Stimulated activated naive CD8-positive, alpha-beta T cell treated with anti-CD3 and anti-CD28 coated beads, Interleukin-15, amount 100 ng/mL, for 72 hours (primary cell): ENCODE measurements around the gene DENND11.
"Not testable (repeated sequence)": the region's sequence is repeated elsewhere in the genome, so short reads cannot be mapped to it uniquely, and the experiment has no call there.

Source experiments
- ATAC-seq: fragments of 150-1000 bp; cut with Tn5 transposase; 2 replicates; pipeline ENCODE4 v1.10.0; 2021; ENCODE audit warnings: mild to moderate bottlenecking, moderate library complexity
- DNase-seq, 2 donors: peaks; one replicate each; pipeline ENCODE4 v3.0.0; 2021 to 2022
- H3K27ac Mint-ChIP-seq, 2 donors: one replicate each; pipeline ENCODE4 v1.8.0; 2022; ENCODE audit warnings: mild to moderate bottlenecking in 2 of 2, mixed read lengths in 2 of 2, moderate library complexity in 2 of 2
- H3K27me3 Mint-ChIP-seq: one replicate; pipeline ENCODE4 v1.8.0; 2022; ENCODE audit warnings: mixed read lengths
- H3K4me1 Mint-ChIP-seq: one replicate; pipeline ENCODE4 v1.8.0; 2022; ENCODE audit warnings: mild to moderate bottlenecking, mixed read lengths
- H3K4me3 Mint-ChIP-seq, 2 donors: one replicate each; pipeline ENCODE4 v1.8.0; 2022; ENCODE audit warnings: mild to moderate bottlenecking in 2 of 2, mixed read lengths in 2 of 2, moderate library complexity in 1 of 2
- H3K9me3 Mint-ChIP-seq, 2 donors: one replicate each; pipeline ENCODE4 v1.8.0; 2022; ENCODE audit warnings: mixed read lengths in 2 of 2

Gene DENND11

DNA sequence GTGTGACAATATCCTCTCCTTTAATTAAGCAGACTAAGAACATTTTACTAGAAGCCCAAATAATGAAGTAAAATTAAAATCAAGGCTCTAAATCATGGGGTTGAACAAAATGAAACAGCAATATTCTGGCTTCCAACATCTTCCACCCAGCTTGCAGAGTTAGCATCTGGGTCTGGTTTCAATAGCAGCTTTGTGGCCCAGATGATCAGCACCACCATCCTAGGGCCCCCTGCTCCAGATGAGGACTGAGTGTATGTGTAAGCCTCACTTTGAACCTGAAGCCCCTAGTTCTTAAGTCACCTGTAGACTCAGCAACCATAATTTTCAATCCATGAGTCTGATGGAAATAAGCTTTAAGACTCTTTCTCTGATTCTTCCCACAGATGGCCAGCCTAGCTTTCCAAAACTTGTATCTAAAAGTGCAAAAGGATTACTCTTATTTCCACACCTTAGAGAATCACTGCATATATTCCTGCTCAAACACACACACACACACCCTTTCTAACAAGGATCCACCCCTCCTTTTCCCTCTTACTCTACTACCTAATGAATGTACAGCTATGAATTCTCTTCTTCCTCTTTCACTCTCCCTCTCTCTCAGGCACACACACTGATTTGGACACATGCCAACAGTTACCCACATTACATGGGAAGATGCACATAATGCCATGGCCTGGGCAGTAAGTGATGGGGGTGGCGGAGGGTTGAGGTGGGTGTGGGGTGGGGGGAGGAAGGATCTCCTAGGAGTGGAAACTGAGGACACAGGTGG is 3.5 kb downstream of the DENND11 start:
- Mint-ChIP-seq H3K27me3 (peaks cover 5% of the 10 kb centered on the region), H3K4me1 (peaks cover 73% of the 10 kb centered on the region), H3K27ac (peak overlapping the region in 1 of 2 donors; percentile 51), H3K9me3 (no peaks in the 10 kb centered on the region), H3K4me3 (peak overlapping the region; percentile 11 to 34)
- ATAC-seq (no peak), DNase-seq (no peak)

DNA sequence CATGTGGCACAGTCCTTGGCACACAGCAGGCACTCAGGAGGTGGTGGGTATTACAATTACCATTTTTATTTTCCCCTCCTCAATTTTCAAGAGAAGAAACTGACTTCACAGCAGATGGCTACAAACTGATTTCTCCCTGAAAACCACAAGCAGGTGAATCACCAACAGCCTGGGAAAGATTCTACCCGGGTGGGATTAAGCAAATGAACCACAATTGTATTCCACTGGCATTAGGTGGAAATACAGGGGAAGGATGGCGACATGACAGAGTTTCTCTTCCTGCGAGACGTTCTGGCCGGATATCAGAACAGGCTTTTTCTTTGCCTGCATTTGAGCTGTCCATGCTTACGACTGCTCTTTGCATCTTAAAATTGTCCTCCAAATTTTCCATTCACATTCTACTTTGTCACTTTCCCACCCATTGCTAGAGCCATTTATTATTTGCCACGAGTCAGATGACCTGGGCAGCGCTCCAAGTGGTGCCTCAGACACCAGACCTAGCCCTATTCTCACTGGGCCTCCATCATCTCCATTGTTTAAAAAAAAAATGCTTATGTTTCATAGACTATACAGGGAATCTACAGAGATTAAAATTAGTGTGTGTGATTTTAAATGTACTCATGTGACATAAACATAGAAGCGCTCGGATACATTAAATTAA is 4.6 kb downstream of the DENND11 start:
- no peaks in the 10 kb centered on the region for H3K27me3 Mint-ChIP-seq
- ATAC-seq (no peak), DNase-seq (no peak)
- H3K9me3 Mint-ChIP-seq = no peaks in the 10 kb centered on the region
- peak overlapping the region in 1 of 2 donors; percentile 37 for H3K4me3 Mint-ChIP-seq
- H3K27ac Mint-ChIP-seq = no peak overlapping the region
- H3K4me1 Mint-ChIP-seq = peaks cover 75% of the 10 kb centered on the region

DNA sequence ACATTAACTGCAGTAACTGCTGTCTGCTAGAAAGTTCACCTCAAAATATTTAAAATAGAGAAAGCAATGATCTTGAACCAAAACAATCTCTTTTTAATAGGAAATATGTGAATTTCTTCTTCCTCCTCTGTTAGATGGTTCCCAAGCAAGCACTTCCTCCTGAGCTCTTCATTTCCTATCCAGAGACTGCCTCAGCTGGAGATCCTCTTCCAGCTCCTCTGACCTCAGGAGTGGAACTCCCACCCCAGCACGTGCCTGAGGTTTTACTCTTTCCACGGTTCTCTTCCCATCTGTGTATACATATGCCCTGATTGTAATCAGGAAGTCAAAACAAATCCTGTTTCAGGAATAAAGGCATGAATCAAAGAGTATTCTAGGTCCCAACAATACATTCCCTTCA is 5.6 kb downstream of the DENND11 start:
- H3K9me3 Mint-ChIP-seq = no peaks in the 10 kb centered on the region
- H3K4me3 Mint-ChIP-seq = no peak overlapping the region
- DNase-seq = no peak
- peaks cover 74% of the 10 kb centered on the region for H3K4me1 Mint-ChIP-seq
- H3K27me3 Mint-ChIP-seq = no peaks in the 10 kb centered on the region
- no peak overlapping the region for H3K27ac Mint-ChIP-seq
- ATAC-seq = no peak

GRCh38 chr7:141695803-141696289 is 6.1 kb downstream of the DENND11 start:
- Mint-ChIP-seq H3K27me3 (no peaks in the 10 kb centered on the region), H3K4me3 (no peak overlapping the region), H3K9me3 (no peaks in the 10 kb centered on the region), H3K4me1 (peaks cover 72% of the 10 kb centered on the region), H3K27ac (no peak overlapping the region)
- ATAC-seq (no peak), DNase-seq (no peak)

DNA sequence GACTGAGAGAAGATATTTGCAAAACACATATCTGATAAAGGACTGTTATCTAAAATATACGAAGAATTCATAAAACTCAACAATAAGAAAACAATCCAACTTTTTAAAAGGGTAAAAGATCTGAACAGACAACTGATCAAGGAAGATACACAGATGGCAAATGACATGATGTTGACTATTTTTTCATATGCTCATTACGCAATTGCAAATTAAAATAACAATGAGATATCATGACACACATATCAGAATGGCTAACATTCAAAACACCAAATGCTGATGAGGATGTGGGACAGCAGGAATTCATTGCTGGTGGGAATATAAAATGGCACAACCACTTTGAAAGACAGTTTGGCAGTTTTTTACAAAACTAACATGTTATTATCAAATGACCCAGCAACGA is 8.9 kb downstream of the DENND11 start:
- Mint-ChIP-seq H3K4me1 (peaks cover 55% of the 10 kb centered on the region), H3K4me3 (no peak overlapping the region), H3K9me3 (no peaks in the 10 kb centered on the region), H3K27me3 (no peaks in the 10 kb centered on the region), H3K27ac (no peak overlapping the region)
- no peak for DNase-seq
- ATAC-seq = no peak

DNA sequence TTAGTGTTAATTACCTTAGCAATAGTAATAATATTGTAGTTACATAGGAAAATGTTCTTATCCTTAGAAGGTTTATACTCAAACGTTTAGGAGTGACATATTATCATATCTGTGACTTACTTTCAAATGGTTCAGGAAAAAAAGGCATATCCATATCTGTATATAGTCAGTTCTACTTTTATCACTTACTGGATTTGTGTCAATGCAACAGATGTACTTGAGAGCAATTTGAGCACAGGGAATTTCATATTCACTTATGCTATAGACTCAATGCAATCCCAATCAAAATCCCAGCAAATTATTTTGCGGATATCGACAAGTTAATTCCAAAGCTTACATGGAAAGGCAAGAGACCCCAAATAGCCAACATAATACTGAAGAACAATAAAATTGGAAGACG is 10.0 kb downstream of the DENND11 start:
- no peaks in the 10 kb centered on the region for H3K9me3 Mint-ChIP-seq
- DNase-seq (no peak), ATAC-seq (no peak)
- no peaks in the 10 kb centered on the region for H3K27me3 Mint-ChIP-seq
- peaks cover 49% of the 10 kb centered on the region for H3K4me1 Mint-ChIP-seq
- H3K4me3 Mint-ChIP-seq = no peak overlapping the region
- H3K27ac Mint-ChIP-seq = peak overlapping the region in 1 of 2 donors; percentile 27

- DNase-seq = no peak
- Mint-ChIP-seq H3K4me3 (no peak overlapping the region), H3K4me1 (peaks cover 49% of the 10 kb centered on the region), H3K9me3 (no peaks in the 10 kb centered on the region), H3K27me3 (no peaks in the 10 kb centered on the region), H3K27ac (no peak overlapping the region)
- ATAC-seq = no peak
Observed at GRCh38 chr7:141691540-141691939, 10.4 kb downstream of the DENND11 start.

- ATAC-seq, H3K4me3 Mint-ChIP-seq: not testable (repeated sequence)
- H3K4me1 Mint-ChIP-seq = peaks cover 36% of the 10 kb centered on the region
Observed at GRCh38 chr7:141689072-141689825, 12.7 kb downstream of the DENND11 start.

GRCh38 chr7:141688043-141688442 is 13.9 kb downstream of the DENND11 start:
- Mint-ChIP-seq H3K4me3 (no peak overlapping the region), H3K27ac (no peak overlapping the region), H3K27me3 (no peaks in the 10 kb centered on the region), H3K9me3 (no peaks in the 10 kb centered on the region), H3K4me1 (peaks cover 32% of the 10 kb centered on the region)
- ATAC-seq (no peak), DNase-seq (no peak)

More at GRCh38 chr7:141689072-141689825, 12.7 kb downstream of the DENND11 start:
- H3K9me3 Mint-ChIP-seq, DNase-seq, H3K27ac Mint-ChIP-seq, H3K27me3 Mint-ChIP-seq: not testable (repeated sequence)

GRCh38 chr7:141686670-141687069 is 15.3 kb downstream of the DENND11 start:
- Mint-ChIP-seq H3K27ac (no peak overlapping the region), H3K4me3 (no peak overlapping the region), H3K9me3 (no peaks in the 10 kb centered on the region), H3K4me1 (peaks cover 29% of the 10 kb centered on the region), H3K27me3 (no peaks in the 10 kb centered on the region)
- ATAC-seq (no peak), DNase-seq (no peak)

DNA sequence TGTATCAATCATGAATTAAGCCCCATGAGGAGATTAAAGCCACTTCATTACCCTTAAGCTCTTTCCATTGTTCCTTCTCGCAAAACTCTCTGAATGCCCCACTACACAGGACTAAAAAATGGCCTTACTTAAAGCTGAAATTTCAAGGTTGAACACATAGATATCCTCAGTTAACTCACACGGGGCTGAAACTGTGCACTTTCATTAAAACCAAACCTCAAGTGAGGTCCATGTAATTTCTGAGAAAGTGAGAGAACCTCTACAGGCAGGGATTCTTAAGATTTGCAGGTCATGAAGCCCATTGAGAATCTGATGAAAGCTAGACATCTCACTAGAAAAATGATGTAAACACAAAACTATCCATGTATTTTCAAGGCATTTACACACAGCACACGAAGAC is 15.9 kb downstream of the DENND11 start:
- peak overlapping the region in 1 of 2 donors; percentile 28 for H3K27ac Mint-ChIP-seq
- H3K4me1 Mint-ChIP-seq = peaks cover 29% of the 10 kb centered on the region
- ATAC-seq = peak; percentile 83
- DNase-seq = no peak
- no peak overlapping the region for H3K4me3 Mint-ChIP-seq
- no peaks in the 10 kb centered on the region for H3K27me3 Mint-ChIP-seq
- no peaks in the 10 kb centered on the region for H3K9me3 Mint-ChIP-seq

DNA sequence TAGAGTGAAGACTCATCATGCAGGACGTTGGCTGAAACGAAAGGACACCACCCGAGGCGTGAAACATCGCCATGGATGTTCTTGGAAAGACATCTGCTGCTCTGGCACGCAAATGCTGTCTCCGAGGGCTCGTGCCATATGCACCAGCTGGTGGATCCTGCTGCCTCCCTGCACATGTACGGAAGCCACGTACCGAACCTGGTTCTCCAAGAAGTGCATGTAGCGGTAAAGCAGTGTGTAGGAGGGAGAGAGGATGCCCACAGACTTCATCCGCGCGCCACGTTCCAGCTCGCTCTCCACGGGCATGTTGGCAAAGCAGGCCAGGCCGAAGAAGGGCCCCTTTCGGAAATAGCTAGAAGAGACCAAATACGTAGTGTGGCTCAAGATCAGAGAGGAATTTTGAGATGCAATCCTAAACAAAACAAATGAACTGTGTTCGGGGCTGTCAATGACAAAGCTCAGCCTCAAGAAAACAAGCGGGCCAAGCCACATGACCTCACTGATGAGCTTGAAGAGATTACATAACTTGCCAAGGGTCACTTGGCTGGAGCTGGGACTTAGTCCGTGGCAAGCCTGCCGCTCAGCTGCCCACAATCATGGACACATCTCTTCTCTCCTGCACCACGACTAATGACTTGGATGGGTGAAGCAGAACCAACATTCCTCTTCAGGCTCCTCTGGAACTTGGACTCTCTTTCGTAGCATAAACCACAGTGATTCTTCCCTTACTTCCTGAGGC is 16.5 kb downstream of the DENND11 start:
- Mint-ChIP-seq H3K4me3 (no peak overlapping the region), H3K9me3 (no peaks in the 10 kb centered on the region), H3K27ac (no peak overlapping the region), H3K27me3 (no peaks in the 10 kb centered on the region), H3K4me1 (peaks cover 35% of the 10 kb centered on the region)
- ATAC-seq = no peak
- DNase-seq = no peak

GRCh38 chr7:141679014-141679413 is 23.0 kb downstream of the DENND11 start:
- ATAC-seq = peak; percentile 96
- peak overlapping the region in 1 of 2 donors; percentile 72 for H3K27ac Mint-ChIP-seq

GRCh38 chr7:141676618-141677017 is 25.3 kb downstream of the DENND11 start:
- H3K4me1 Mint-ChIP-seq = peaks cover 55% of the 10 kb centered on the region
- H3K27me3 Mint-ChIP-seq = no peaks in the 10 kb centered on the region
- H3K9me3 Mint-ChIP-seq = no peaks in the 10 kb centered on the region
- ATAC-seq = no peak
- peak overlapping the region in 1 of 2 donors; percentile 22 for H3K27ac Mint-ChIP-seq
- H3K4me3 Mint-ChIP-seq = no peak overlapping the region
- no peak for DNase-seq

More at GRCh38 chr7:141679014-141679413, 23.0 kb downstream of the DENND11 start:
- peaks cover 44% of the 10 kb centered on the region for H3K4me1 Mint-ChIP-seq
- H3K4me3 Mint-ChIP-seq = peak overlapping the region in 1 of 2 donors; percentile 44
- no peak for DNase-seq
- H3K9me3 Mint-ChIP-seq = no peaks in the 10 kb centered on the region
- H3K27me3 Mint-ChIP-seq = no peaks in the 10 kb centered on the region
